GM21717 (cell line): ENCODE measurements around the gene HMGXB3.

Source experiments
- ATAC-seq: cut with Tn5 transposase; IDR thresholded peaks from one replicate; pipeline ENCODE4 v1.9.1; 2021; ENCODE audit warnings: mild to moderate bottlenecking, moderate library complexity; ENCODE audit not compliant: unreplicated experiment

The HMGXB3 gene

DNA sequence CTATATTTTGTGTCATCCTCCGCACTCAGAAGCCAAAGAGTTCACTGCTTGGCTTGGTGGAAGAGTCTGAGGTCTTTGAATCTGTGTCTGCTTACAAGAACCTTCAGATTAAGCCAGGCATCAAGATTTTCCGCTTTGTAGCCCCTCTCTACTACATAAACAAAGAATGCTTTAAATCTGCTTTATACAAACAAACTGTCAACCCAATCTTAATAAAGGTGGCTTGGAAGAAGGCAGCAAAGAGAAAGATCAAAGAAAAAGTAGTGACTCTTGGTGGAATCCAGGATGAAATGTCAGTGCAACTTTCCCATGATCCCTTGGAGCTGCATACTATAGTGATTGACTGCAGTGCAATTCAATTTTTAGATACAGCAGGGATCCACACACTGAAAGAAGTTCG, 19.3 kb upstream of the HMGXB3 start:
- no peak for ATAC-seq

DNA sequence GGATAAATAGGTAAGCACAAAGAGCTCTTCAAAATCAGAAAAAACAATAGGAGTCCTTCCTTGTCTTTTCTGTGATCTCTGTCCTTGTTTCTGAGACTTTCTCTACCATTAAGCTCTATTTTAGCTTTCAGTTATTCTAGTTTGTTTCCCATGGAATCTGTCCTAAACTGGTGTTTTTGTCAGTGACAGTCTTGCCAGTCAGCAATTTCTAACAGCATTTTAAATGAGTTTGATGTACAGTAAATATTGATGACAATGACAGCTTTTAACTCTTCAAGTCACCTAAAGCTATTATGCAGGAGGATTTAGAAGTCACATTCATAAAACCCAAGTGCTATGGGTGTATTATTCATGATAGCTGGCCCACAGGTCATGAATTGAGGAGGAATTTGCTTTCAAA, 18.0 kb upstream of the HMGXB3 start:
- ATAC-seq, result no peak

GRCh38 chr5:149988126-149988525, 12.4 kb upstream of the HMGXB3 start:
- ATAC-seq, result no peak

DNA sequence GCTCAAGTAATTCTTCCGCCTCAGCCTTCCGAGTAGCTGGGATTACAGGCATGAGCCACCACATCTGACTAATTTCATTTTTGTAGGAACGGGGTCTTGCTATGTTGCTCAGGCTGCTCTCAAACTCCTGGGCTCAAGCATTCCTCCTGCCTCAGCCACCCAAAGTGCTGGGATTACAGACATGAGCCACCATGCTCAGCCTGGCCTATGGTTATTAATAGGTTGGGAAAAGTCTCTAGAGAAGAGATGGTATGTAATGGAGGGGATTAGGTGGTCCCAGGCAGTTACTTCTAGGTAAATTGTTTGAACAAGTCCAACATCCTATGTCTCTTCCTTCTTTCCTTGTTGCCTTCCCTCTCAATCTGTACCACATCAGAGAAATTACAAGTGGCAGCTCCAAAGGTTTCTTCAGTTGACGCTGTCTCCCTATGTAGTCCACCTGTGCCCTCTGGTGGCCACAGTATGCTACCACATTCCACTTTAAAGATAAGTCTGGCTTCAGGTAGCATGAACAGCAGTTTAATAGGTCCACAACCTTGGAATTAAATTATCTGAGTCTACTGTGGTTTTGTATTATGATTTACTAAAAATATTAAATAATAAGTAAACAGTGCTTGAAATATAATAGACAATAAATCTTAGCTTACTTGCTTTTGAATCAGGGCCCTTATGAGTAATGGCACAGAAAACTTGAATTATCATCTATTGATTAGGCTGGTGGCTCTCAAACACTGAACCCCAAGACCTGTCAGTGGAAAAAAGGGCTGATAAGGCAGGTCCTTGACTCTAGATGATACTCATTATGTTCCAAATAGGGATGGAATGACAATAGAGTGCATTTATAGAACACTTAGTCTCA, 9.8 kb upstream of the HMGXB3 start:
- peak; percentile 90 for ATAC-seq

- ATAC-seq, result no peak
Observed at GRCh38 chr5:149993471-149993870, 7.1 kb upstream of the HMGXB3 start.

GRCh38 chr5:149995385-149996204, 4.9 kb upstream of the HMGXB3 start:
- no peak for ATAC-seq

- ATAC-seq, result no peak
Observed at GRCh38 chr5:149996205-149996890, 4.2 kb upstream of the HMGXB3 start.

DNA sequence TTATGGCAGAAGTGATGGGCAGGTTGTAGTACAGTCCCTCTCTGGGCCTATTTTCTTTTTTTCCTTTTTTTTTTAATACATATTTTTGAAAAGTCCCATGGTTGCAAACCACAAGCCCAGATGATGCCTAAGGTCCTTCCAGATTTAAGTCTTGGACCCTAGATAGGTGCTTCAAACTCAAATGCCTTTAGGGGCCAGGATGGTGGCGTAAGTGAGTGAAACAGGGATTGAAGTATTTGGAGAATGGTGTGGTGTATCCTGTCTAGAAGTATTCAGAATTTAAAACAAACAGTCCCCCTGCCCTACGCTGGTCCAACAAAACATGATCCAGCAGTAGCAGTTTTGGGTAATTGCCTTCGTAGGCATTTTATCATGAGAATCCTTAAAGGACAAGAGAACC, 2.3 kb upstream of the HMGXB3 start:
- no peak for ATAC-seq

GRCh38 chr5:149999359-149999758, 1.2 kb upstream of the HMGXB3 start:
- no peak for ATAC-seq

DNA sequence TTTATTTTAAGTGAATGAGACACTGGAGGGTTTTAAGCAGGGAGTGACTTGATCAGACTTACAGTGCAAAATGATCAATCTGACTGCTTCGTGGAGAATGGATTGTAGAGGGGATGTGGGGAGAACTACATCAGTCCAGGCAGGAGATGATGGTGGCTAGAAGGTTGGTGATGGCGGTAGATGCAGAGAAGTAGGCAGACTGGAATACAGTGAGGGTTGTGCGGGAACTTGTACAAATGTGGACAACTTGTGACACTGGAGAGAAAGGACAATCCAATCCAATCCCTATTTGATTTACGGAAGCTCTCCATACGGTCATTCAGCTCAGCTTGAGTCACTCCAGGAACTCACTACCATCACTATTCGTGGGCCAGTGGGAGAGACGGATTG, 678 bp upstream of the HMGXB3 start:
- ATAC-seq, result no peak

GRCh38 chr5:150000990-150001659, 586 bp downstream of the HMGXB3 start:
- peak; percentile 16 for ATAC-seq

DNA sequence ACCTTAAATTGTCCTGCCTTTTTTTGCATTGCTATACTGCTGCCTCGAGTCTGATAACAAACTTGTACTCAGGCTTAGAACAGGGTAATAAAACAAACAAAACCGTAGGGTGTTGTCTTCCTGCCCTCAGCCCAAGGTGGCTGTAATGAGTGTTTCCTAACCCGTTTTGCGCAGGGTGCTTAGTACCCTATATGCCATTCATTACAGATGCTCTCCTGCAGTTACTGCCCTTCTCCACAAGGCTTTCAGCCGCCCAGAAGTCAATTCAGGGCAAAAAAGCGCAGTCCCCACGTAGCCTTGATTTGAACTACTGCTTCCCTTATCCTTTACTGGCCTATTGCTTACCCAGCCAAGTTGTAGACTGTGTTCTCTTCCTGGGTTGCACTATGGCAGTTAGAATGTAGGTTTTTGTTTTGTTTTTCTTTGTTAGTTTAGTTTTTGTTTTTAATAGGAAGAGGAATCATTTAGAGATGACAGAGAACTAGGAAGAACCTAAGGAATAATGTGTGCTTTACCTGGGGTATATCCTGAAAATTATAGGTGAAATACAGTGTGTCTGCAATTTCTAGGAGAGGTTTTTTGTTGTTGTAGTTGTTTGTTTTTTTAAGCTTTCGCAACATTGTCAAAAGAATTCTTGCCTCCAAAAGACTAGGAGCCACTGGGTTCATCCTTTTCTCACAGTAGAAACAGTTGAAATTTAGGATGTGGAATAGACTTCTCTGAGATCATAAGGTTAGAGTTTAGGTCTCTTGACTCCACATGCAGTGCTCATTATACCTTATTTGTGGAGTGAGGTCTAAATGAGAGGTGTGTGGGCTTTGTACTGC, 1.3 kb downstream of the HMGXB3 start:
- ATAC-seq, result peak; percentile 56

DNA sequence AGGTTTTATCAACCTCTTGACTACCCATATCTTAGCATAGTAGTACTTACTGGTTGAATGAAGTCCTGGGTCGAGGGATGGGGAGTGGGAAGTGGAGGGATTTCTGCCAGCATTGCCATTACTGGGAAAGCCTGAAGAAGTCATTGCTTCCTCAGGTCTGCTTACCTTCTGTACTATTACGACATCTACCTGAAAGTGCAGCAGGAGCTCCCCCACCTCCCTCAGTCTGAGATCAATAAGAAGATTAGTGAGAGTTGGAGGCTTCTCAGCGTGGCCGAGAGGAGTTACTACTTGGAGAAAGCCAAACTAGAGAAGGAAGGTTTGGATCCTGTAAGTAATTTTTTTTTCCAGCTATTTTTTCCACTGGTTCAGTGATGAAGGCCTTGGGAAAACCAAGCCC, 5.8 kb downstream of the HMGXB3 start:
- ATAC-seq, result no peak

GRCh38 chr5:150007050-150007449, 6.5 kb downstream of the HMGXB3 start:
- ATAC-seq, result no peak

DNA sequence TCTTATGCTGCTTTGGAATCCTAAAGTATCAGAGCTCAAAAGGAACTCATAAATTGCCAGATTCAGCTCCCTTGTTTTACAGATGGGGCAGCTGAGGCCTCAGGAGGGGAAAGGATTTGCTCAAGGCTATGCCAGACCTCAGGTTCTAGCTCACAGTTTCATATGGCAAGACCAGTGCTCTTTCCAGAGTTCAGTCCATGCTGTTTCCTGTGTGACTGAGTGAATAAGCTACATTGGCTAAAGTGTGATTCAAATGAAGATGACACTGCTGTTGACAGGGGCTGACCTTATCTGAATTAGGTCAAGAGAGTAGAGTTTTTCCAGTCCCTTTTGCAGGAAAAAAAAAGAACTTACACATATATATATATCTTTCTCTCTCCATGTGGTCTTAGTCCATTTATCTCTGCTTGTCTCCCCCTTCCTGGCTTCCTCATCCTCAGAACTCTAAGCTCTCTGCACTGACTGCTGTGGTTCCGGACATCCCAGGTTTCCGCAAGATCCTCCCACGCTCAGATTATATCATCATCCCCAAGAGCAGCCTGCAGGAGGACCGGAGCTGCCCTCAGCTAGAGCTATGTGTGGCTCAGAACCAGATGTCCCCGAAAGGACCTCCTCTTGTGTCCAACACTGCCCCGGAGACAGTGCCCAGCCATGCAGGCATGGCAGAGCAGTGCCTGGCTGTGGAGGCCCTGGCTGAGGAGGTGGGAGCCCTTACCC, 9.3 kb downstream of the HMGXB3 start:
- ATAC-seq, result no peak

DNA sequence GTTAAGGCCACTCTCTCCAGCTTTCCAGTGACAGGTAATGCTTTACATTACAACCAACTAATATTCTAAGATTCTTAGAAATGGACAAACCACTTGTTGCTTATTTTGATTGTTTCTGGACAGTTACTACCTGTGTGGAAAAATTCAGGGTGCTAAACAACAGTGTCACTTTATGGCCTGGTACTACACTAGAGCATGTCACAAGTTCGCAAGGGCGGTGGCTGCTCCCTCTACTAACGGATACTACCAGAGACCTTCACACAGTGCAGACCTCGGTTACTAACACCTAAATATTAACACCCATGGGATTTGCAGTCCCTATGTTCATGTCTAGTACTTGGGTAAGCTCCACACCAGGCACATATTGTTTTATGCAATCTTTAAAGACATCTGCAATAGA, 13.4 kb downstream of the HMGXB3 start:
- ATAC-seq, result no peak

GRCh38 chr5:150014456-150014855, 13.9 kb downstream of the HMGXB3 start:
- no peak for ATAC-seq

- no peak for ATAC-seq
Observed at GRCh38 chr5:150015415-150015814, 14.9 kb downstream of the HMGXB3 start.

DNA sequence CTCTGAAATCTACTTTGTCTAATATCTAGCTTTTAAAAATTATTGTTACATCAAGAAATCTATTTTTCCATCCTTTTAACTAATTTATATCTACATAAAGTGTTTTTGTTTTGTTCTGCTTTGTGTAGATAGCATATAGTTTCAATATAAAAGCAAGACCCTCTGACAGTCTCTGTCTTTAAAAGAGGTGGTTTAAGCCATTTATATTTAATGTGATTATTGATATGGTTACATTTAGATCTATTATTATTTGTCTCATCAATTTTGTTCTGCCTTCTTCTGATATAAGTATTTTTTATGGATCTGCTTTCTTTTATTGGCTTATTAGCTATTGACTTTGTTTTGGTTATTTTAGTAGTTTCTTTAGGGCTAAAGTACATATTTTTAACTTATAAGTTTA, 16.0 kb downstream of the HMGXB3 start:
- ATAC-seq, result no peak
